ENCODE measurements around the gene NTNG1. TPM values are rescaled to one million over a fixed set of nuclear protein-coding genes. Genes with fewer than 3 reads are reported as not detected.

The NTNG1 gene
- total and polyA plus RNA-seq, 2 of the 8 experiments (the other 6 are each of a cell fraction or from before 2014, with no cell fraction given): 1.2 to 4.1 TPM

- no peak for DNase-seq (ENCODE audit: low read depth in 1 of 2, low spot score in 2 of 2)
- Histone ChIP-seq H3K27me3 (replicated peaks in 1 of 4; ENCODE audit: control insufficient read depth in 3 of 4, extremely low read depth in 1 of 4, insufficient read depth in 3 of 4, low read length in 3 of 4) (no peaks in the 10 kb centered on the region), H3K14ac (ENCODE audit: insufficient read length) (no peak overlapping the region), H3K79me2 (ENCODE audit: control insufficient read depth in 1 of 2, insufficient read depth in 2 of 2, low read length in 2 of 2) (no peaks in the 10 kb centered on the region), H2BK15ac (ENCODE audit: low read length) (no peak overlapping the region), H3K56ac (replicated peaks; ENCODE audit: insufficient read length, low read depth, low read length) (no peak overlapping the region), H3K9me3 (ENCODE audit: insufficient read depth in 2 of 2, low read depth in 1 of 2, low read length in 1 of 2) (no peaks in the 10 kb centered on the region), H2BK120ac (replicated peaks; ENCODE audit: low read depth, low read length) (no peak overlapping the region), H3K23ac (ENCODE audit: insufficient read length) (no peak overlapping the region), H3K9ac (replicated peaks in 1 of 4; ENCODE audit: extremely low read depth in 1 of 4, low read depth in 3 of 4, low read length in 3 of 4) (no peak overlapping the region), H4K20me1 (replicated peaks in 1 of 2; ENCODE audit: control insufficient read depth in 1 of 2, insufficient read depth in 2 of 2, low read length in 2 of 2) (no peaks in the 10 kb centered on the region), H3K18ac (ENCODE audit: extremely low read depth, low read length) (no peak overlapping the region), H3K4me2 (ENCODE audit: insufficient read depth in 1 of 2, low read depth in 2 of 2, low read length in 2 of 2) (no peak overlapping the region), H3K27ac (ENCODE audit: low read depth, low read length) (no peak overlapping the region), H4K91ac (replicated peaks; ENCODE audit: insufficient read length, low read length) (no peak overlapping the region), H2BK12ac (ENCODE audit: low read depth, low read length) (no peak overlapping the region), H2AFZ (ENCODE audit: low read length) (no peak overlapping the region), H4K5ac (ENCODE audit: insufficient read length, low read depth, low read length) (no peak overlapping the region), H4K8ac (ENCODE audit: extremely low read depth, insufficient read depth, low read length) (no peak overlapping the region), H3K4me3 (ENCODE audit: extremely low read depth in 1 of 4, insufficient read depth in 2 of 4, low read depth in 3 of 4, low read length in 4 of 4) (no peak overlapping the region), H3K4me1 (replicated peaks in 1 of 4; ENCODE audit: control insufficient read depth in 3 of 4, insufficient read depth in 4 of 4, low read length in 3 of 4) (no peaks in the 10 kb centered on the region), H2BK5ac (ENCODE audit: low read depth, low read length) (no peak overlapping the region), H2BK20ac (ENCODE audit: low read length) (no peak overlapping the region), H3K36me3 (ENCODE audit: control insufficient read depth in 2 of 4, insufficient read depth in 4 of 4, low read length in 3 of 4) (no peaks in the 10 kb centered on the region), H3K79me1 (ENCODE audit: low read depth, low read length) (no peaks in the 10 kb centered on the region), H3K23me2 (ENCODE audit: low read depth, low read length) (no peaks in the 10 kb centered on the region), H3K4ac (replicated peaks; ENCODE audit: insufficient read length, low read depth, low read length) (no peak overlapping the region), H2AK5ac (ENCODE audit: low read depth, low read length) (no peak overlapping the region)
- no peak for FAIRE-seq
- 80% methylated on average over 3 of the region's 3 CpGs; no CpG with 5 or more reads in 1 of the 2 experiments for WGBS, 2 experiments (ENCODE audit: extremely low coverage in 1 of 2, insufficient coverage in 1 of 2, insufficient read length in 1 of 2, insufficient replicate concordance in 2 of 2, low coverage in 1 of 2, low lambda C conversion rate in 2 of 2, missing lambda C conversion rate in 1 of 2)
- POLR2A ChIA-PET (ENCODE audit: partially characterized antibody): no interaction called here
- CTCF ChIA-PET (ENCODE audit: partially characterized antibody): no interaction called here
- TF ChIP-seq KDM1A (IDR thresholded peaks at IDR 0.05; ENCODE audit: borderline replicate concordance, low read length): no peak
- TF ChIP-seq POLR2A (IDR thresholded peaks at IDR 0.05; ENCODE audit: control extremely low read depth in 1 of 2, low read depth in 2 of 2, low read length in 2 of 2): no peak
- no peak for TF ChIP-seq TAF1 (IDR thresholded peaks at IDR 0.05; ENCODE audit: low read depth, low read length)
- TF ChIP-seq CTBP2 (IDR thresholded peaks at IDR 0.05; ENCODE audit: borderline replicate concordance, insufficient read depth, insufficient read length, low read length): no peak
- no peak for TF ChIP-seq TBP (IDR thresholded peaks at IDR 0.05; ENCODE audit: low read depth, low read length)
- no peak for TF ChIP-seq GTF2F1 (IDR thresholded peaks at IDR 0.05; ENCODE audit: borderline replicate concordance, low read depth, low read length)
These were observed 10.5 kb downstream of the NTNG1 start for GRCh38 chr1:107151295-107151694.
